Loucy (cell line): ENCODE results near the gene HCCS.

ENCODE experiments used
- H2AFZ ChIP-seq: fragments of 200-600 bp; sonication (generic); 2 replicates; pipeline ENCODE4 v1.6.0; 2016; ENCODE audit warnings: antibody characterized with exemption, mild to moderate bottlenecking, low read length, moderate library complexity
- H3F3A ChIP-seq: fragments of 200-600 bp; 2 replicates; pipeline ENCODE4 v1.6.0; 2016; ENCODE audit warnings: antibody characterized with exemption, low read depth, mild to moderate bottlenecking
- H3K27me3 ChIP-seq: fragments of 200-600 bp; sonication (generic); 2 replicates; pipeline ENCODE4 v1.6.1; 2014; ENCODE audit warnings: low read length, mild to moderate bottlenecking; ENCODE audit not compliant: insufficient read depth, poor library complexity, severe bottlenecking
- H3K36me3 ChIP-seq: fragments of 200-600 bp; sonication (generic); 2 replicates; pipeline ENCODE4 v1.6.1; 2016; ENCODE audit warnings: low read length; ENCODE audit not compliant: insufficient read depth
- H3K4me1 ChIP-seq: fragments of 200-600 bp; sonication (generic); 2 replicates; pipeline ENCODE4 v1.5.1; 2014; ENCODE audit warnings: low read length, mild to moderate bottlenecking; ENCODE audit not compliant: insufficient read depth, poor library complexity, severe bottlenecking
- H3K4me2 ChIP-seq: fragments of 200-600 bp; sonication (generic); 2 replicates; pipeline ENCODE4 v1.6.0; 2014; ENCODE audit warnings: antibody characterized with exemption, low read length, low read depth, mild to moderate bottlenecking; ENCODE audit not compliant: poor library complexity, severe bottlenecking
- H3K4me3 ChIP-seq: fragments of 200-600 bp; sonication (generic); 2 replicates; pipeline ENCODE4 v1.5.1; 2014; ENCODE audit warnings: low read length, mild to moderate bottlenecking, mixed read lengths; ENCODE audit not compliant: poor library complexity, severe bottlenecking
- H3K79me2 ChIP-seq: fragments of 200-600 bp; sonication (generic); 2 replicates; pipeline ENCODE4 v1.6.1; 2014; ENCODE audit warnings: low read length; ENCODE audit not compliant: insufficient read depth
- H3K9ac ChIP-seq: fragments of 200-600 bp; sonication (generic); 2 replicates; pipeline ENCODE4 v1.6.0; 2014; ENCODE audit warnings: mild to moderate bottlenecking, low read depth, low read length, moderate library complexity; ENCODE audit not compliant: poor library complexity, severe bottlenecking
- H3K9me2 ChIP-seq: fragments of 200-600 bp; sonication (generic); replicated peaks from 2 replicates; pipeline ENCODE4 v1.6.1; 2016; ENCODE audit warnings: low read depth, low read length, mixed read lengths
- H3K9me3 ChIP-seq: fragments of 200-600 bp; sonication (generic); 2 replicates; pipeline ENCODE4 v1.6.1; 2014; ENCODE audit warnings: mild to moderate bottlenecking, antibody characterized with exemption, low read length, low read depth; ENCODE audit not compliant: insufficient read depth
- H4K20me1 ChIP-seq: fragments of 200-600 bp; sonication (generic); 2 replicates; pipeline ENCODE4 v1.6.0; 2014; ENCODE audit warnings: antibody characterized with exemption, low read length, mild to moderate bottlenecking; ENCODE audit not compliant: insufficient read depth, poor library complexity, severe bottlenecking
- CTCF ChIP-seq: fragments of 200-600 bp; sonication (generic); conservative IDR thresholded peaks from 2 replicates; pipeline ENCODE4 v1.5.1; 2014; ENCODE audit warnings: mild to moderate bottlenecking, antibody characterized with exemption, low read length
- EZH2phosphoT487 ChIP-seq: fragments of 200-600 bp; IDR thresholded peaks from 2 replicates; pipeline ENCODE4 v1.6.1; 2018; ENCODE audit warnings: antibody characterized with exemption, mild to moderate bottlenecking, moderate library complexity, borderline replicate concordance

HCCS gene

GRCh38 chrX:11146411-11146810 lies 35.3 kb downstream of the HCCS start:
- Histone ChIP-seq H3K4me1 (no peaks in the 10 kb centered on the region), H2AFZ (no peak overlapping the region), H3K4me3 (no peak overlapping the region), H3K9me2 (no peaks in the 10 kb centered on the region), H3K9me3 (no peaks in the 10 kb centered on the region), H3K4me2 (no peak overlapping the region), H3K79me2 (no peaks in the 10 kb centered on the region), H3K27me3 (no peaks in the 10 kb centered on the region), H3F3A (no peaks in the 10 kb centered on the region), H4K20me1 (no peaks in the 10 kb centered on the region), H3K36me3 (no peaks in the 10 kb centered on the region), H3K9ac (no peak overlapping the region)
- TF ChIP-seq CTCF (no peak), EZH2phosphoT487 (no peak)

GRCh38 chrX:11148401-11148800 lies 37.3 kb downstream of the HCCS start:
- H4K20me1 ChIP-seq: no peaks in the 10 kb centered on the region
- no peak overlapping the region for H3K4me2 ChIP-seq
- H3K36me3 ChIP-seq: no peaks in the 10 kb centered on the region
- no peaks in the 10 kb centered on the region for H3K9me3 ChIP-seq
- H3K79me2 ChIP-seq: no peaks in the 10 kb centered on the region
- no peaks in the 10 kb centered on the region for H3K4me1 ChIP-seq
- no peaks in the 10 kb centered on the region for H3K27me3 ChIP-seq
- H3K9ac ChIP-seq: no peak overlapping the region
- H3F3A ChIP-seq: no peaks in the 10 kb centered on the region
- no peaks in the 10 kb centered on the region for H3K9me2 ChIP-seq
- no peak for TF ChIP-seq EZH2phosphoT487
- no peak for TF ChIP-seq CTCF
- no peak overlapping the region for H2AFZ ChIP-seq
- H3K4me3 ChIP-seq: no peak overlapping the region

- Histone ChIP-seq H3K9ac (no peak overlapping the region), H3K79me2 (no peaks in the 10 kb centered on the region), H4K20me1 (no peaks in the 10 kb centered on the region), H3K27me3 (no peaks in the 10 kb centered on the region), H3F3A (no peaks in the 10 kb centered on the region), H3K9me2 (no peaks in the 10 kb centered on the region), H3K36me3 (no peaks in the 10 kb centered on the region), H2AFZ (no peak overlapping the region), H3K4me2 (no peak overlapping the region), H3K4me1 (no peaks in the 10 kb centered on the region), H3K9me3 (no peaks in the 10 kb centered on the region), H3K4me3 (no peak overlapping the region)
- no peak for TF ChIP-seq EZH2phosphoT487
- no peak for TF ChIP-seq CTCF
Observed at GRCh38 chrX:11151799-11152559, 40.8 kb downstream of the HCCS start.
